ENCODE measurements around the gene DYRK1A. TPM values are rescaled to one million over a fixed set of nuclear protein-coding genes. Genes with fewer than 3 reads are reported as not detected.

DYRK1A gene
- total RNA-seq, 4 donors from 2014 or later, result 71.5 to 116 (median 90.9) TPM

DNA sequence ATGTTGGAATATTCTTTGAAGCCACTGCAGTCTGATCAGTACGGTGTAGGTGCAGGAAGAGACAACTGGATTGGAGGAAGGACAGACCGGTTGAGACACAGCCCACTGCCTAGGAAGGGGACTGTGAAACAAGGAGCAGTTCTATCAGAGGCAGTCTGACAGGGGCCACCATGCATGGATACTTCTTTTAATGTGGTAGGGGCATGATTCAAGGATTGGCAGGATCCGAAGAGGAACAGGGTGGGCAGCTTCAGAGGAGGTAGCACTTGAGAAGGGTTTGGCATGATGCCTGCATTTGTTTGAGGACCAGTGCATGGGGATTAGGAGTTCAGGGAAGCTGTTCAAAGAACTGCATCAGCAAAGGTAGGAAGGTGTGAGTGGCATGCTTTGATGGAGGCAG is 167.9 kb downstream of the DYRK1A start:
- H3K4me1 ChIP-seq, result no peaks in the 10 kb centered on the region
- intact Hi-C loops (cut with DNase I; ENCODE audit: low total_unique reads) (no loop called here), in situ Hi-C loops (cut with MboI; ENCODE audit: low pct_ligation_motif_present in 1 of 4, low pct_unique_long_range_greater_than_20kb in 1 of 4, low sequenced_read_pairs in 3 of 4) (no loop called here)
- 63 to 86% methylated on average over 3 of the region's 3 CpGs for WGBS, 2 donors (ENCODE audit: low coverage in 1 of 2)
- H3K9me3 ChIP-seq, result no peaks in the 10 kb centered on the region
- DNase-seq, result no peak
- no peak overlapping the region for H3K4me3 ChIP-seq
- H3K27me3 ChIP-seq, result peaks cover 49% of the 10 kb centered on the region
- TF ChIP-seq POLR2A (IDR thresholded peaks at IDR 0.05) (no peak), EP300 (IDR thresholded peaks at IDR 0.05; ENCODE audit: low read depth) (no peak)
- H3K36me3 ChIP-seq, result no peaks in the 10 kb centered on the region
- no peak overlapping the region for H3K27ac ChIP-seq

DNA sequence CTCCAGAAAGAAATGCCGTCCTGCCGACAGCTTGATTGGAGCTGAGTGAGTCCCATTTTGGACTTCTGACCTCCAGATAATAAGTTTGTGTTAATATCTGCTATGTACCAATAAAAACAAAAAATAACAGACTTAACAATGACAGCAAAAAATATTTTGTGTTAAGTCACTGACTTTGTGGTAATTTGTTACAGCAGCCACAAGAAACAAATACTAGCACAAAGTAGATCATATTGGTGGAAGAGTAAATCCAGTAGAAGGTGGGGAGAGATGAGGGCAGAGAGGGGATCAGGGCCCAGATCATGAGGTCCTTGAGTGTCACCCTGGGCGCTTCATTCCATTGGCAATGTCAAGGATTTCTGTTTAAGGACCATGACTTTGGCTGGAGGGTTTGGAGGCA is 168.6 kb downstream of the DYRK1A start:
- Histone ChIP-seq H3K27ac (no peak overlapping the region), H3K27me3 (peaks cover 49% of the 10 kb centered on the region), H3K36me3 (no peaks in the 10 kb centered on the region), H3K4me1 (no peaks in the 10 kb centered on the region), H3K4me3 (no peak overlapping the region), H3K9me3 (no peaks in the 10 kb centered on the region)
- 86% methylated on average over 3 of the region's 3 CpGs; no CpG with 5 or more reads in 1 of the 2 donors for WGBS, 2 donors (ENCODE audit: low coverage in 1 of 2)
- in situ Hi-C loops (cut with MboI; ENCODE audit: low pct_ligation_motif_present in 1 of 4, low pct_unique_long_range_greater_than_20kb in 1 of 4, low sequenced_read_pairs in 3 of 4) (no loop called here), intact Hi-C loops (cut with DNase I; ENCODE audit: low total_unique reads) (no loop called here)
- DNase-seq, result no peak
- no peak for TF ChIP-seq POLR2AphosphoS5 (IDR thresholded peaks at IDR 0.05)
- TF ChIP-seq, protein P1, sequence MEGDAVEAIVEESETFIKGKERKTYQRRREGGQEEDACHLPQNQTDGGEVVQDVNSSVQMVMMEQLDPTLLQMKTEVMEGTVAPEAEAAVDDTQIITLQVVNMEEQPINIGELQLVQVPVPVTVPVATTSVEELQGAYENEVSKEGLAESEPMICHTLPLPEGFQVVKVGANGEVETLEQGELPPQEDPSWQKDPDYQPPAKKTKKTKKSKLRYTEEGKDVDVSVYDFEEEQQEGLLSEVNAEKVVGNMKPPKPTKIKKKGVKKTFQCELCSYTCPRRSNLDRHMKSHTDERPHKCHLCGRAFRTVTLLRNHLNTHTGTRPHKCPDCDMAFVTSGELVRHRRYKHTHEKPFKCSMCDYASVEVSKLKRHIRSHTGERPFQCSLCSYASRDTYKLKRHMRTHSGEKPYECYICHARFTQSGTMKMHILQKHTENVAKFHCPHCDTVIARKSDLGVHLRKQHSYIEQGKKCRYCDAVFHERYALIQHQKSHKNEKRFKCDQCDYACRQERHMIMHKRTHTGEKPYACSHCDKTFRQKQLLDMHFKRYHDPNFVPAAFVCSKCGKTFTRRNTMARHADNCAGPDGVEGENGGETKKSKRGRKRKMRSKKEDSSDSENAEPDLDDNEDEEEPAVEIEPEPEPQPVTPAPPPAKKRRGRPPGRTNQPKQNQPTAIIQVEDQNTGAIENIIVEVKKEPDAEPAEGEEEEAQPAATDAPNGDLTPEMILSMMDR (IDR thresholded peaks at IDR 0.05), result no peak
- TF ChIP-seq EP300 (IDR thresholded peaks at IDR 0.05; ENCODE audit: low read depth), result no peak
- no peak for TF ChIP-seq POLR2A (IDR thresholded peaks at IDR 0.05)

DNA sequence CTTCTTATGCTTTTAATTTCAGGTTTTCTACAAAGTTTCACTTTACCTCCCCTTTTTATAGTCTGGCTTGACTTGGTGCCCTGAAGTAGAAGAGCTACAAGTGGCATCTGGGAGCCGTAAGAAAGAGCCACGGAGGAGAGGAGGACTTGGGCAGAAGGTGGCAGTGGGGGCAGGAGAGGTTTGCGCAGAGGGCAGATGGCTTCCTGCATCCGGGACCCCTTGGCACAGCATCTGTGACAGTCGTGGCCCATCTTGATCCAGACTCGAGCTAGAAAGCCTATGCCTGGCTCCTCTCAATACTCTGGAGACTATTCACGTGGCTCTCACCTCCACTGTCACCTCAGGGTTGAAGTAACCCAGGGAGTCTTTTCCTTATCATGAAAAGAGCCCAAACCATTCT is 169.1 kb downstream of the DYRK1A start:
- 86 to 100% methylated on average over 2 to 7 of the region's 7 CpGs for WGBS, 2 donors (ENCODE audit: low coverage in 1 of 2)
- intact Hi-C loops (cut with DNase I; ENCODE audit: low total_unique reads), result no loop called here
- Histone ChIP-seq H3K27ac (no peak overlapping the region), H3K4me1 (no peaks in the 10 kb centered on the region), H3K36me3 (no peaks in the 10 kb centered on the region), H3K9me3 (no peaks in the 10 kb centered on the region), H3K27me3 (peaks cover 44% of the 10 kb centered on the region), H3K4me3 (no peak overlapping the region)
- TF ChIP-seq POLR2A (IDR thresholded peaks at IDR 0.05) (no peak), EP300 (IDR thresholded peaks at IDR 0.05; ENCODE audit: low read depth) (no peak), POLR2AphosphoS5 (IDR thresholded peaks at IDR 0.05) (no peak)
- TF ChIP-seq, protein P1 (IDR thresholded peaks at IDR 0.05), result no peak
- in situ Hi-C loops (cut with MboI; ENCODE audit: low pct_ligation_motif_present in 1 of 4, low pct_unique_long_range_greater_than_20kb in 1 of 4, low sequenced_read_pairs in 3 of 4), result no loop called here
- no peak for DNase-seq

DNA sequence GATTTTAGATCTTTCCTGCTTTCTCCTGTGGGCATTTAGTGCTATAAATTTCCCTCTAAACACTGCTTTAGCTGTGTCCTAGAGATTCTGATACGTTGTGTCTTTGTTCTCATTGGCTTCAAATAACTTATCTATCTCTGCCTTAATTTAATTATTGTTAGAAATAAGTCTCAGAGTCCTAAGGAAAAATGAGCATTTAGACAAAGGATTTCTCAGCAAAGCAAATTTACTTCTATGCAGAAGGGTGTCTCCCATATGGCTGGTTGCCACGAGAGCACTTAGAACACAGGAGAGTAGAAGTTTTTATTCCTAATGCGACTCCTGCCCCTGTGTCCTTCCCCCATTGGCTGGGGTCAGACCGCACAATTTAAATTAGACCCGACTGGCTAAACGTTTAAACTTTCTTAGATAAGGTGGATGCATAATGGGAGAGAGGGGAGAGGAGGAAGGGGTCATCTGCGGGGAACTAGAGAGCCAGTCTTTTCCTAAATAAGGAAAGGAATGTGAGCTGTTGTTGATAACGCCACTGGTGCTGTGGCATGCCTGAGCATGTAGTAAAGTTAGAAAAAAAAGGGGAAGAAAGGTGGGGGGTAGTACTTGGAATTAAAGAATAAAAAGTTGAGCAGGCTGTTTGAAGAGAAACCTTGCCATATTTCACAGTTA is 170.2 kb downstream of the DYRK1A start:
- Histone ChIP-seq H3K9me3 (no peaks in the 10 kb centered on the region), H3K4me3 (no peak overlapping the region), H3K27ac (no peak overlapping the region), H3K4me1 (no peaks in the 10 kb centered on the region), H3K27me3 (peaks cover 33% of the 10 kb centered on the region), H3K36me3 (no peaks in the 10 kb centered on the region)
- no peak for DNase-seq
- intact Hi-C loops (cut with DNase I; ENCODE audit: low total_unique reads), result no loop called here
- in situ Hi-C loops (cut with MboI; ENCODE audit: low pct_ligation_motif_present in 1 of 4, low pct_unique_long_range_greater_than_20kb in 1 of 4, low sequenced_read_pairs in 3 of 4), result no loop called here
- WGBS, 2 donors (ENCODE audit: low coverage in 1 of 2), result 65 to 73% methylated on average over 8 of the region's 8 CpGs
- TF ChIP-seq POLR2A (IDR thresholded peaks at IDR 0.05), result no peak
- TF ChIP-seq, protein P1 (IDR thresholded peaks at IDR 0.05), result no peak
- TF ChIP-seq POLR2AphosphoS5 (IDR thresholded peaks at IDR 0.05), result no peak
- TF ChIP-seq EP300 (IDR thresholded peaks at IDR 0.05; ENCODE audit: low read depth), result no peak

All from transverse colon (tissue), 4 donors.